Measurements from ENCODE around the gene TLNRD1. TPM values are rescaled to one million over a fixed set of nuclear protein-coding genes. Genes with fewer than 3 reads are reported as not detected.

The TLNRD1 gene
- total RNA-seq, 4 donors from 2014 or later = 17.0 to 31.9 (median 25.9) TPM

GRCh38 chr15:81015621-81016488, 15.1 kb downstream of the TLNRD1 start:
- H3K27me3 ChIP-seq = no peaks in the 10 kb centered on the region
- TF ChIP-seq POLR2AphosphoS5 (IDR thresholded peaks at IDR 0.05) (no peak), POLR2A (IDR thresholded peaks at IDR 0.05) (no peak), EP300 (IDR thresholded peaks at IDR 0.05) (no peak)
- TF ChIP-seq, protein P1, sequence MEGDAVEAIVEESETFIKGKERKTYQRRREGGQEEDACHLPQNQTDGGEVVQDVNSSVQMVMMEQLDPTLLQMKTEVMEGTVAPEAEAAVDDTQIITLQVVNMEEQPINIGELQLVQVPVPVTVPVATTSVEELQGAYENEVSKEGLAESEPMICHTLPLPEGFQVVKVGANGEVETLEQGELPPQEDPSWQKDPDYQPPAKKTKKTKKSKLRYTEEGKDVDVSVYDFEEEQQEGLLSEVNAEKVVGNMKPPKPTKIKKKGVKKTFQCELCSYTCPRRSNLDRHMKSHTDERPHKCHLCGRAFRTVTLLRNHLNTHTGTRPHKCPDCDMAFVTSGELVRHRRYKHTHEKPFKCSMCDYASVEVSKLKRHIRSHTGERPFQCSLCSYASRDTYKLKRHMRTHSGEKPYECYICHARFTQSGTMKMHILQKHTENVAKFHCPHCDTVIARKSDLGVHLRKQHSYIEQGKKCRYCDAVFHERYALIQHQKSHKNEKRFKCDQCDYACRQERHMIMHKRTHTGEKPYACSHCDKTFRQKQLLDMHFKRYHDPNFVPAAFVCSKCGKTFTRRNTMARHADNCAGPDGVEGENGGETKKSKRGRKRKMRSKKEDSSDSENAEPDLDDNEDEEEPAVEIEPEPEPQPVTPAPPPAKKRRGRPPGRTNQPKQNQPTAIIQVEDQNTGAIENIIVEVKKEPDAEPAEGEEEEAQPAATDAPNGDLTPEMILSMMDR (IDR thresholded peaks at IDR 0.05) = no peak
- no peak overlapping the region for H3K4me3 ChIP-seq
- no peaks in the 10 kb centered on the region for H3K36me3 ChIP-seq
- no peaks in the 10 kb centered on the region for H3K9me3 ChIP-seq
- peak; percentile 59 for ATAC-seq
- peak overlapping the region in 3 of 4 donors; percentile 48 to 62 (median 62) for H3K27ac ChIP-seq
- peaks cover 0 to 31% (median 5%) of the 10 kb centered on the region in 3 donors for H3K4me1 ChIP-seq
- WGBS, 2 donors (ENCODE audit: low coverage in 1 of 2) = 64 to 76% methylated on average over 4 of the region's 8 CpGs

DNA sequence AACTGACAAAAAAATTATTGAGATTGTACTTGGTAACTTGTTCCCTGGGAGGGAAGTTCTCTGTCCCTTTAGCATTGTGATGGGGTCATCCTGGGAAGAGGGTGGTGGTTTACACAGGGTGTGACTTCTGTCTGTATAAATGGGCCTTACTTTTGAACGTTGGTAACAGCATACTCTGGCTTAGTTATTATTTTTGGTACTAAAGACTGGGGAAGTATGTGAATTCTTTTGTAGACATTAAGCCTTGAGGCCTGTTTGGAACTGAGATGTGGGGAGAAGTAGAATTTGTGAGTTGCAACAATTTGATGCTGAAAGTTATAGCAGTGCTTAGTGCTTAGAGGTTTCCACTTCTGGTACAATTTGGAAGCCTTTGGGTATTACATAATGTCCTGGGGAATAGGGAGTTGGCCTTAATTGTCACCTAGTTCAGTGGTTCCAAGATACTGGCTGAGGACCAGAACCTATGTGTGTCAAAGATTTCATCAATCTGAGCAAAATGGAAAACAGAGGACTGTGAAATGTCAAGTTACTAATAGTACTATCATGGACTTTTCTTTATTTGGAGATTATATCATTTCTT, 15.9 kb downstream of the TLNRD1 start:
- Histone ChIP-seq H3K36me3 (no peaks in the 10 kb centered on the region), H3K4me1 (peaks cover 0 to 31% (median 5%) of the 10 kb centered on the region in 3 donors), H3K27me3 (no peaks in the 10 kb centered on the region), H3K27ac (peak overlapping the region in 3 of 4 donors; percentile 39 to 62 (median 62)), H3K4me3 (no peak overlapping the region), H3K9me3 (no peaks in the 10 kb centered on the region)
- TF ChIP-seq, protein P1 (IDR thresholded peaks at IDR 0.05) = no peak
- peak; percentile 32 for TF ChIP-seq POLR2AphosphoS5 (IDR thresholded peaks at IDR 0.05)
- TF ChIP-seq POLR2A (IDR thresholded peaks at IDR 0.05) = no peak
- ATAC-seq = peak; percentile 84
- 12% methylated on average over 1 of the region's 1 CpG; no CpG with 5 or more reads in 1 of the 2 donors for whole genome bisulfite sequencing, 2 donors (ENCODE audit: low coverage in 1 of 2)

DNA sequence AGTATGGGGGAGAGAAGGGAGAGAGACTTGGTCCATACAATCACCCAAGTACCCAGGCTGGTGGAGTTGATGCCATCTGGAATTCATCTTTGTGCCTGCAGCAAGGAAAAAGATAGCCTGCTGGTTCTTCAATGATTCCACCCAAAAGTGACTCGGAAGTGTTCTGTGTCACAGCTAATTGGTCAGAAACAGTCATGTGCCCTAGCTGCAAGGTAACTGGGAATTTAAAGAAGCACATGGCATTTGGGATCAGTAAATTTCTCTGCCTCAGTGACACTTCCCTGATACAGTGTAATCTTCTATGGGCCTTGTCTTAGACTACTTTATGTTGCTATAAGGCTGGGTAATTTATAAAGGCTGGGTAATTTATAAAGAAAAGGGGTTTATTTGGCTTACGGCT, 17.5 kb downstream of the TLNRD1 start:
- Histone ChIP-seq H3K36me3 (no peaks in the 10 kb centered on the region), H3K27ac (no peak overlapping the region), H3K4me3 (no peak overlapping the region), H3K4me1 (peaks cover 0 to 31% (median 5%) of the 10 kb centered on the region in 3 donors), H3K27me3 (no peaks in the 10 kb centered on the region), H3K9me3 (no peaks in the 10 kb centered on the region)
- TF ChIP-seq POLR2A (IDR thresholded peaks at IDR 0.05) (no peak), EP300 (IDR thresholded peaks at IDR 0.05) (no peak), POLR2AphosphoS5 (IDR thresholded peaks at IDR 0.05) (no peak)
- TF ChIP-seq, protein P1 (IDR thresholded peaks at IDR 0.05) = no peak
- WGBS, 2 donors (ENCODE audit: low coverage in 1 of 2) = 88% methylated on average over 1 of the region's 2 CpGs; no CpG with 5 or more reads in 1 of the 2 donors
- ATAC-seq = no peak

- TF ChIP-seq EP300 (IDR thresholded peaks at IDR 0.05) = no peak
- H3K9me3 ChIP-seq = no peaks in the 10 kb centered on the region
- H3K4me1 ChIP-seq = peaks cover 0 to 33% (median 4%) of the 10 kb centered on the region in 3 donors
- H3K4me3 ChIP-seq = no peak overlapping the region
- no peaks in the 10 kb centered on the region for H3K36me3 ChIP-seq
- ATAC-seq = no peak
- H3K27ac ChIP-seq = no peak overlapping the region
- no peaks in the 10 kb centered on the region for H3K27me3 ChIP-seq
- 87 to 100% methylated on average over 2 to 7 of the region's 7 CpGs for WGBS, 2 donors (ENCODE audit: low coverage in 1 of 2)
These were observed 20.6 kb downstream of the TLNRD1 start for GRCh38 chr15:81021321-81021720.

DNA sequence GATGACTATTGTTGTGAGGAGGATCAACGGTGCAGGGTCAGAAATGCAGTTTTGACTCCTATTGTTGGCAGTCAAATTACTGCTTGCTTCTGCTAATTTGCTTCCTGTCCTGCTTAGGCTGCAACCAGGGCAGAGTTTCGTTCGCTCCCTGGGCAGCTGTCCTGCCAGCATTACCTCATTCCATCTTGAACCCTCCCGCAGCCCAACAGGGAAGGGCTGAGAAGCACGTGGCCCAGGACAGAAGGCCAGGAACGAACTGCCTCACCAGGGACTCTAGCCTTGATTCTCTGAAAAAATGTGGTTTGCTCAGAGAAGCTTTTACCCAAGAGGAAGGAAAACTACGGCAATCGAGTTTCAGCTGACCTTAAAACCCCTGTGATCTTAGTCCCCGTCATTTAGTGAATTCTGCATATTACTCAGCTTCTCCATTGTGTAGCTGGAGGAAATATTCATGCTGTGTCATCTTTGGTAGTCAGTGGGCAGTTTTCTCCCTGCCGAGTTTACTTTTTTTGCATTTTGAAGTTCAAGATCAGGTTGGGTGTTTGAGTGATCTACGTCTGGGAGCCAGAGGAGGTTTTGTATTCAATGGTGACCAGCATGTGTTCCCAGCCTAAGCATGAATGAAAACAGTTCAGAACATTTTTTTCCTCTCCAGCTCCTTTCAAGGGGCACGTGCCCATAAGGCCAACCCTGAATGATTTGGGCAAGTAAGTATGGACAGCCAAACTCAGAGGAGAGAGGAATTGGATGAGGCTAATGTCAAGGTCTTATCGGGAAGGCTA, 23.0 kb downstream of the TLNRD1 start:
- Histone ChIP-seq H3K27me3 (no peaks in the 10 kb centered on the region), H3K4me3 (no peak overlapping the region), H3K4me1 (peaks cover 0 to 18% (median 4%) of the 10 kb centered on the region in 3 donors), H3K36me3 (no peaks in the 10 kb centered on the region), H3K27ac (peak overlapping the region in 3 of 4 donors; percentile 65 to 83 (median 77)), H3K9me3 (no peaks in the 10 kb centered on the region)
- TF ChIP-seq POLR2AphosphoS5 (IDR thresholded peaks at IDR 0.05) = peak; percentile 33
- TF ChIP-seq POLR2A (IDR thresholded peaks at IDR 0.05) = no peak
- TF ChIP-seq, protein P1 (IDR thresholded peaks at IDR 0.05) = no peak
- 33 to 71% methylated on average over 9 to 12 of the region's 13 CpGs for WGBS, 2 donors (ENCODE audit: low coverage in 1 of 2)
- ATAC-seq = peak; percentile 96

Measured in gastroesophageal sphincter (tissue), 4 donors.